NCI-H2227 (cell line): ENCODE measurements around the gene LARP1B.
"Not testable (repeated sequence)": the region's sequence is repeated elsewhere in the genome, so short reads cannot be mapped to it uniquely, and the experiment has no call there.

Experiments used
- DNase-seq: peaks from one replicate; lab custom pipeline; 2025; ENCODE audit not compliant: unreplicated experiment; lab: John Stamatoyannopoulos, UW

The LARP1B gene

GRCh38 chr4:128134925-128135324, 73.8 kb downstream of the LARP1B start:
- DNase-seq = no peak

- DNase-seq = no peak
Observed at GRCh38 chr4:128135391-128135790, 74.3 kb downstream of the LARP1B start.

- DNase-seq = no peak
Observed at GRCh38 chr4:128141866-128142265, 80.8 kb downstream of the LARP1B start.

- no peak for DNase-seq
Observed at GRCh38 chr4:128145727-128146126, 84.6 kb downstream of the LARP1B start.

GRCh38 chr4:128153800-128154199, 92.7 kb downstream of the LARP1B start:
- no peak for DNase-seq

GRCh38 chr4:128155231-128155855, 94.2 kb downstream of the LARP1B start:
- DNase-seq = no peak

- DNase-seq = no peak
Observed at GRCh38 chr4:128155874-128156456, 94.9 kb downstream of the LARP1B start.

GRCh38 chr4:128156472-128156871, 95.4 kb downstream of the LARP1B start:
- DNase-seq = not testable (repeated sequence)

GRCh38 chr4:128158894-128159293, 97.8 kb downstream of the LARP1B start:
- no peak for DNase-seq

- no peak for DNase-seq
Observed at GRCh38 chr4:128159967-128160366, 98.9 kb downstream of the LARP1B start.

GRCh38 chr4:128161138-128161537, 100.0 kb downstream of the LARP1B start:
- no peak for DNase-seq

- no peak for DNase-seq
Observed at GRCh38 chr4:128162434-128162833, 101.3 kb downstream of the LARP1B start.

- DNase-seq = no peak
Observed at GRCh38 chr4:128163177-128164117, 102.3 kb downstream of the LARP1B start.

GRCh38 chr4:128166982-128167381, 105.9 kb downstream of the LARP1B start:
- DNase-seq = no peak

GRCh38 chr4:128168701-128169100, 107.6 kb downstream of the LARP1B start:
- DNase-seq = no peak

GRCh38 chr4:128169245-128169644, 108.1 kb downstream of the LARP1B start:
- DNase-seq = no peak

GRCh38 chr4:128176643-128177042, 115.5 kb downstream of the LARP1B start:
- no peak for DNase-seq

- no peak for DNase-seq
Observed at GRCh38 chr4:128177498-128177897, 116.4 kb downstream of the LARP1B start.

GRCh38 chr4:128186623-128187022, 125.5 kb downstream of the LARP1B start:
- DNase-seq = no peak

- peak; percentile 71 for DNase-seq
Observed at GRCh38 chr4:128191115-128191781, 130.1 kb downstream of the LARP1B start.
